NCI-H748 (cell line): Measurements from ENCODE around the gene NHERF2.

Experiments used
- DNase-seq: peaks from one replicate; lab custom pipeline; 2025; ENCODE audit not compliant: unreplicated experiment; lab: John Stamatoyannopoulos, UW

The NHERF2 gene

DNA sequence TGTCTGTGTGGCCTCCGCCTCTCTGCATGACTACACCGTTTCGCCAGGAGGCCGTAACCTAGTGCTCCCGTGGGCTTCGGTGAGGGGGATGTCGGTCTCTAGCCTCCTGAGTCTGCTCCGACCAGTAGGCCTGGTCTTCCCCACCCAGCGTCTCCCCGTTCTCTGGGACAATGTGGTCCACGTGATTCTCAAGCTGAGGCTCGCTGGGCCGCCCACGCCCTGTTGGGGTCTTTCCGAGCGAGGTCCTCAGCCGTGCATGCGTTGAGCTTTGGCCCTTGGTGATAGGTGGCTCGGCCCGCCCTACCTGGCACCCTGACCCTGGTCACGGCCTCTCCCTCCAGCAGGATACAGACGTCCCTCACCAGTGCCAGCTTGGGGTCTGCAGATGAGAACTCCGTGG lies 52.0 kb downstream of the NHERF2 start:
- no peak for DNase-seq

DNA sequence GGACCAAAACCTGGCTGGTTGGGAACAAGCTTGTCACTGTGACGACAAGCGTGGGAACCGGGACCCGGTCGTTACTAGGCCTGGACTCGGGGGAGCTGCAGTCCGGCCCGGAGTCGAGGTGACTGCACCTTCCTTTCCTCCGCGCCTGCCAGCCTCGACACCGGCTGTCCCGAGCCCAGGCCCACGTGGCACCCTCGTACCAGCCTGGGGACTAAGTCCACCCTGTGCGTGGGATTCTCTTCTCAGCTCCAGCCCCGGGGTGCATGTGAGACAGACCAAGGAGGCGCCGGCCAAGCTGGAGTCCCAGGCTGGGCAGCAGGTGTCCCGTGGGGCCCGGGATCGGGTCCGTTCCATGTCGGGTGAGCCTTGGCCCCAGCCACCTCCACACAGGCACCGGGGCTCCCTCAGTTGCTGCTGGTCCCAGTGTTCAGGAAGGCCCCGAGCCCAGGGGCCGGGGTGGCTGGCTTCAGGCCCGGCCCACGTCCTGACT lies 52.7 kb downstream of the NHERF2 start:
- no peak for DNase-seq

DNA sequence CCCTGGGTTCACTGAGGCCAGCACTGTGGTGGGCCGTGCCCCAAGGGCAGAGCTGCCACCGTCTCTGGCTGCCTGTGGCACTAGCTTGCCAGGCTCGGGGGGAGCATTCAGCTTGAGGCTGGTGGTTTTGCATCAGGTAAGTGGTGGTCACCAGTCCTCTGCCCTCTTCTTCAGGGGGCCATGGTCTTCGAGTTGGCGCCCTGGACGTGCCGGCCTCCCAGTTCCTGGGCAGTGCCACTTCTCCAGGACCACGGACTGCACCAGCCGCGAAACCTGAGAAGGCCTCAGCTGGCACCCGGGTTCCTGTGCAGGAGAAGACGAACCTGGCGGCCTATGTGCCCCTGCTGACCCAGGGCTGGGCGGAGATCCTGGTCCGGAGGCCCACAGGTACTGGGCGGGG lies 53.3 kb downstream of the NHERF2 start:
- DNase-seq, result no peak

DNA sequence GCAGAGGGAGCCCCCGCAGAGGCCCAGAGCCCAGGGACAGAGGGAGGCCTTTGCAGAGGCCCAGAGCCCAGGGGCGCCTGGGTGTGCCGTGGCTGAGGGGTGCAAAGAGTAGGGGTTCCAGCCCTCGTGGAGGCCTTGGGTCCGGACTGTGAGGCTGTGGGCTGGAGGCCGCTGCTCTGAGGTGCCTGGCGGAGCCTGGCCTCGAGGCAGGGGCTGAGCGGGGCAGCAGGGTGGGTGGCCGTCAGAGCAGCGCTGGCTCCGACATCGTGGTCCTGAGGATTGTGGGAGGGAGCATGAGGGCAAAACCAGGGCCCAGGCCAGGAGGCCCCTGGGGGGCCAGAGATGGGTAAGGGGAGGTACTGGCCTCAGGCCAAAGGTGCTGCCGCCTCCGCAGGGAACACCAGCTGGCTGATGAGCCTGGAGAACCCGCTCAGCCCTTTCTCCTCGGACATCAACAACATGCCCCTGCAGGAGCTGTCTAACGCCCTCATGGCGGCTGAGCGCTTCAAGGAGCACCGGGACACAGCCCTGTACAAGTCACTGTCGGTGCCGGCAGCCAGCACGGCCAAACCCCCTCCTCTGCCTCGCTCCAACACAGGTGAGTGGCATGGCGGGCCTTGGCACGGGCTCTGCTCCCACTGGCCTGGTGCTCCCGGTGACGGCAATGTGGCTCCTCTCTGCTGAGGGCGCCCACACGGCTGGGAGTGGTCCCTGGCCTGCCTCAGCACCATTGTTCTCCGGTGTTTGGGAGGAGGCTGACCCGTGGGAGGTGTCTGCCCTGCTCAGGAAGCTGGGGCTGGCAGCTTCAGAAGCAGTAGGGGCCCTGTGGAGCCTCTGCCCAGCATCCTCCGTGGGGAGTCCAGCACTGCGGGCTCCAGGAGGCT lies 54.7 kb downstream of the NHERF2 start:
- DNase-seq, result no peak

DNA sequence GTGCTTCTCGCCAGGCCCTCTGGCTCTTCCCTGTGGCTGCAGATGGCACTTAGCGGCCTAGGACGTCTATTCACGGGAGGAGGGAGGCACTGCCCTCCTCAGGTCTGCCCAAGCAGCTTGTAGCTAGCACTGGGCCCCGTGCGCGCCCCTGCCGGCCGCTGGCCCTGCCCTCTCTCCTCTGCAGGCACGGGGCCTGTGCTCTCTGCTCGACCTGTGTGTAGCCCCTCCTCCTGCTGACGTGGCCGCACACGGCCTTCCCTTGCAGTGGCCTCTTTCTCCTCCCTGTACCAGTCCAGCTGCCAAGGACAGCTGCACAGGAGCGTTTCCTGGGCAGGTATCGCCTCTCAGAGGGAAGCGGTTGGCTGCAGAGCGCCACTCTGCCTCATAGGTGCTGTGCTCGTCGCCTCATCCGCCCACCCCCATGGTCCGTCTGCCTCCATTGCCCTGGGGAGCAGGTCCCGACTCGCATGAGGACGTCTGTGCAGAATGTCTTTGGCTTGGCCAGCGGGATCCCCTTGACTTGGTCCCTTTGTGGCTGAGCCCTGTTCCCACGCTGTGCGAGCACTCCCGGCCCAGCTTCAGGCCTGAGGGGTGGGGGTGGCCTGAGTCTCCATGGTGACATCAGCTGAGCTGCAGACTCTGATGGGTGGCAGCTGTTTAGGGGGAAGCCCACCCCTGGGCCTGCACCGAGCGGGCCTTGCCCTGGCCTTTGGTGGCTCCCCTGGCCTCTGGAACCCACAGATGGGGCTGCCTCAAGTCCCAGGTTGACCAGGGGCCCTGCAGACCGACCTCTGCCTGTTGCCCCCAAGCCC lies 55.7 kb downstream of the NHERF2 start:
- no peak for DNase-seq

DNA sequence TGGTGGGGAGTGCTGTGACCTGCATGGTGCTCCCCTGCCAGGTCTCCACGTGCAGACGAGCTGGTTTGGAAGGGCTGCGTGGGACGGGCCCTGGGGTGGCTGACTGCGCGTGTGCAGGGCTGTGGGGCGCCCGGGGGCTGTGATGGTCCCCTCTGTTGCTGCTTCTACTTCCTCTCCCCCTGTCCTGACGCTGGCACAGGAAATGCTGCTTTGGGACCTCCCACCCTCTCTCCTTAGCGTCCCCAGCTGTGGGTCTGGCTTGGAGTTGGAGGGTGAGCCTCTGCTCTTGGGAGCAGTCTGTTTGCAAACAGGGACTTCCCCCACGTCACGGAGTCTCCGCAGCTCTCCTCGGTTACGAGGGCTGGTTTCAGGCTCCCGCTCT lies 56.3 kb downstream of the NHERF2 start:
- no peak for DNase-seq

DNA sequence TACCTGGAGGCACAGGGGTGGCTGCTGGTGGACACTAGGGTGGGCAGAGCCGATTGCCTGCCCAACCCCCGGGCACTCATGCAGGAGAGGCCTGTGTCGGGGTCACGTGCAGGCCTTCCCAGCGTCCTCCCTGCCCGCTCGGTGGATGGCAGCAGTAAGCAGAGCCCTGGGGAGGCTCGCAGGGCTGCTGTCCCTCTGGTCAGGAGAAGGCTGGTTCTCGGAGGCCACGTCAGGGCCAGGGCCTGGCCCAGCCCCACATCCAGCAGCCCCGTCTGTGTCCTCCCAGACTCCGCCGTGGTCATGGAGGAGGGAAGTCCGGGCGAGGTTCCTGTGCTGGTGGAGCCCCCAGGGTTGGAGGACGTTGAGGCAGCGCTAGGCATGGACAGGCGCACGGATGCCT lies 56.7 kb downstream of the NHERF2 start:
- DNase-seq, result no peak

DNA sequence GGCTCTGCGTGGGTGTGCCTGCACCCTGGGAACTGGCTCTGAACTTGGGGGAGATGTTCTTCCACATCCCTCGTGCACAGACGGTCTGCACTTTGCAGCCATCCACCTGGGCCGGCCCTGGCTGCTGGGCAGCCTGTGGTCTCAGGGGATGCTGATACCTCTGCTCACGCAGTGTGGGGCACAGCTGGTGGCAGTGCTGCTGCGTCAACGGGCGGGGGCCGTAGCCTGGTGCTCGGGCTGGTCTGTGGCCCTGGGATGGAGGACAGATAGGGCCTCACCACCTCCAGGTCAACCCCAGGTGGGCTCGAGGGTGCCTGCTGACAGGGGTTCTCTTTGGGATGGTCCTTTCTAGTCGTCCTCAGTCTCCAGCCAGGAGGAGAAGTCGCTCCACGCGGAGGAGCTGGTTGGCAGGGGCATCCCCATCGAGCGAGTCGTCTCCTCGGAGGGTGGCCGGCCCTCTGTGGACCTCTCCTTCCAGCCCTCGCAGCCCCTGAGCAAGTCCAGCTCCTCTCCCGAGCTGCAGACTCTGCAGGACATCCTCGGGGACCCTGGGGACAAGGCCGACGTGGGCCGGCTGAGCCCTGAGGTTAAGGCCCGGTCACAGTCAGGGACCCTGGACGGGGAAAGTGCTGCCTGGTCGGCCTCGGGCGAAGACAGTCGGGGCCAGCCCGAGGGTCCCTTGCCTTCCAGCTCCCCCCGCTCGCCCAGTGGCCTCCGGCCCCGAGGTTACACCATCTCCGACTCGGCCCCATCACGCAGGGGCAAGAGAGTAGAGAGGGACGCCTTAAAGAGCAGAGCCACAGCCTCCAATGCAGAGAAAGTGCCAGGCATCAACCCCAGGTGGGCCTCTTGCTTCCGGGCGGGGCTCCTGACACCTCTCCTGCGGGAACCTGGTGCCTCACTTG lies 57.4 kb downstream of the NHERF2 start:
- no peak for DNase-seq

DNA sequence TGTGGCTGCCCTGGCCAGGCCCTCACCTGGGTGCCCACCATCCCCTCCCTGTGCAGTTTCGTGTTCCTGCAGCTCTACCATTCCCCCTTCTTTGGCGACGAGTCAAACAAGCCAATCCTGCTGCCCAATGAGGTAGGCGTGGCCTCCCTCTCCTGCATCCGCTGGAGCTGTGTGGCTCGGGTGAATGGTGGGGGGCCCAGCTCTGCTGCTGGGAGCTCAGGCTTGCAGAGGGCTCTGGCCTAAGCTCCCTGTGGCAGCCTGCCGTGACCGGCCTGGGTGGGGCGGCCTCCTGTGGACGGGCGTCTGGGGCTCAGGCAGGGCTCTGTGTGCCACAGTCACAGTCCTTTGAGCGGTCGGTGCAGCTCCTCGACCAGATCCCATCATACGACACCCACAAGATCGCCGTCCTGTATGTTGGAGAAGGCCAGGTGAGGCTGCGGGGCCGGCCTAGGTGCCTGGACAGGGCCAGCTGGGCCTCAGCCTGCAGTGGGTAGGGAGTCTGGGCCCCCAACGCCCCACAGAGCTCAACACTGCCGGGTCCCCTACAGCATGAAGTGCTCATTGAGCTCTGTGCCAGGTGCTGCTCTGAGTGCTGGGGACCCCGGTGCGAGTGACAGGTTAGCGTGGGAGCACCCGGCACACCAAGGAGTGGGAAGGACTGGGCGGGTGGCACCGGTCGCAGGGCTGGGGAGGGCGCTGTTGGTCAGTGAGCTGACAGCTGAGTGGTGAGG lies 58.4 kb downstream of the NHERF2 start:
- no peak for DNase-seq

DNA sequence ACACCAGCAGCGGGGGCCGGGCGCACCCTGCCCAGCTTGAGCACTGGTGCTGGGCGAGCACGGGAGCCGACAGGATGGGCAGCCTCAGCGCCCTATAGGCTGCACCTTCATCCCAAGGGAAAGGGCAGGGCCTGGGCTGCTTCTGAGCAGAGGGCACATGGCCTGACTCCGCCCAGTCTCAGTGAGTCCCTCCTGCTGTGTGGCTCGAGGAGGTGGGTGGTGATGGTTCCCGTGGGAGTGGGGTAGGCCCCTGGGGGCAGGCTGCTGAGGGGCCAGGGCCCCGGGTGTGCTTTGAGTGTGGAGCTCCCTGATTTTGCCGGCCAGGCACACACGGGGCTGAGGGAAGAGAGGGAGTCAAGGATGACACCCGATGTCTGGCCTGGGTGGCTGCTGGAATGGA lies 59.0 kb downstream of the NHERF2 start:
- no peak for DNase-seq

DNA sequence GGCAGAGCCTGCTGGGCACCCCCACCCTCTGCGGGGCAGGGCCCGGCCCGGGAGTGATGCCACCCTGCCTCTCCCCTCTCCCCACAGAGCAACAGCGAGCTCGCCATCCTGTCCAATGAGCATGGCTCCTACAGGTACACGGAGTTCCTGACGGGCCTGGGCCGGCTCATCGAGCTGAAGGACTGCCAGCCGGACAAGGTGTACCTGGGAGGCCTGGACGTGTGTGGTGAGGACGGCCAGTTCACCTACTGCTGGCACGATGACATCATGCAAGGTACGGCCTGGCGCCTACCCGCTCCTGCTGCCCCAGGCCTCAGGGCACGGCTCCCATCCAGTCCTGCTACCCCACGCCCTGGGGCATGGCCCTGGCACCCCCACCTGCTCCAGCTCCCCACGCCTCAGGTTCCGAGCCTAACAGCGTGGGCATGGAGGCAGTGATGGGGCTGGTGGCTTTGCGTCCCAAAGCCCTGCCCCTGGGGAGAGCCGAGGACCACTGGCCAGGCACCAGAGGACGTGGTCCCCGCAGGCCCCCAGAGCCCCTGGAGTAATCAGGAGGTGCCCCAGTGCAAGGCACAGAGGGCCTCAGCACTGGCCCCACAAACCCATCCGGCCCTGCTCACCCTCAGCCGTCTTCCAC lies 59.5 kb downstream of the NHERF2 start:
- DNase-seq, result no peak

DNA sequence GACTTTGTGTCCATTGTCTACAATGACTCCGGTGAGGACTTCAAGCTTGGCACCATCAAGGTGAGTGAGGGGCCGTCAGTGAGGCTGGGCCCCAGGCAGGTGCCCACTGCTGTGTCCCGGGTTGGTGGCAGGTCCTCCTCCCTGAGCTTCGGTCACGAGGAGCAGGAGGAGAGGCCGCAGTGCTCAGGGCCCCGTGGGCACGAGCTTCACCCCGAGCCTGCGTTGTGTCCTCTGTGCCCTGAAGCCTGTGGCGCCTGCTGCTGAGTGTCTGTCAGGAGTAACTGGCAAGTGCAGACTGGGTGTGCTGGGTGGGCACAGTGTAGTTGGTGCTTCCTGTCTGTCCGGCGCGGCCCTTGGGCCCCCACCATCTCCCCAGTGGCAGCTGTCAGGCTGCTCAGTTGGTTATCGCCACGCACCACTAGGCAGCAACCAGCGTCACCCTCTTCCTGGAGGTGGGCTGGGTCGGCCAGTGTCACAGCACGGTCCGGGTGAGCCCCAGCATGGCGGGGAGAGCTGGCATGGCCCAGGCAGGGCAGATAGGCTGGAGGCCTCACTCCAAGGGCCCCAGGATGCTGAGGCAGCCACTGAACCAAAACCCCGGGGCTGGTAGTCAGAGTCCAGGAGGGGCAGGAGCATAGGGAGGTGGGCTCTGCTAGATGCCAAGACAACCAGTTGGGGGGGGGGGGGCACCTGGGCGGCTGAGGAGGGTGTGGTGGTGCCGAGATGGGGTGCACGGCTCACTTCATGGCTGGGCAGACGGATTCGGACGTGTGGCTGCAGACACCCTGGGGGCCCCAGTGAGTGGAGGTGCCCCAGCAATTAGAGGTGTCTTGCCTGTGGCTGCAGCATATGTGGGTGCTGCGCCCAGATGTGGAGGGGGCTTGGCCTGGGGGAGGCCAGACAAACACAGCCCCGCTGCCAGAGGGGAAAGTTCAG lies 60.4 kb downstream of the NHERF2 start:
- DNase-seq, result no peak

DNA sequence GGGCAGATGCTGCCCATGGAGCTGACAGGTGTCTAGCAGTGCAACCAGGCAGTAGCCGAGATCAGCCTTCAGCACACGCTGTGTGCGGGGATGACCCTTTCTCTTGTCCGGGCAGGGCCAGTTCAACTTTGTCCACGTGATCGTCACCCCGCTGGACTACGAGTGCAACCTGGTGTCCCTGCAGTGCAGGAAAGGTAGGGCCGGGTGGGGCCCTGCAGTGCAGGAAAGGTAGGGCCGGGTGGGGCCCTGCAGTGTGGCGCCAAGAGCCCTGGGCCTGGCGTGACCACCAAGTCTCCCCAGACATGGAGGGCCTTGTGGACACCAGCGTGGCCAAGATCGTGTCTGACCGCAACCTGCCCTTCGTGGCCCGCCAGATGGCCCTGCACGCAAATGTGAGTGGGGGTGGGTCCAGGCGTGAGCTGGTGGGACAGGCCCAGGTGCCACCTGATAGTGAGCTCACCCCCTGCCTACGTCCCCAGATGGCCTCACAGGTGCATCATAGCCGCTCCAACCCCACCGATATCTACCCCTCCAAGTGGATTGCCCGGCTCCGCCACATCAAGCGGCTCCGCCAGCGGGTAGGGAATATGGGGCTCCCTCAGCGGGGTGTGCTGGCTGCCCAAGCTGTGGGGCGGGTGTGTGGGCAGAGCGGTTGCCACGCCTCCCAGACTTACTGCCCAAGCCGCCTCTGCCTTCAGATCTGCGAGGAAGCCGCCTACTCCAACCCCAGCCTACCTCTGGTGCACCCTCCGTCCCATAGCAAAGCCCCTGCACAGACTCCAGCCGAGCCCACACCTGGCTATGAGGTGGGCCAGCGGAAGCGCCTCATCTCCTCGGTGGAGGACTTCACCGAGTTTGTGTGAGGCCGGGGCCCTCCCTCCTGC lies 61.3 kb downstream of the NHERF2 start:
- no peak for DNase-seq
